ENCODE results near the gene ATP6V1G3. TPM values are rescaled to one million over a fixed set of nuclear protein-coding genes. Genes with fewer than 3 reads are reported as not detected.

Gene ATP6V1G3
- total and polyA plus RNA-seq, 2 of the 4 experiments (the other 2 are of a cell fraction) = not detected

DNA sequence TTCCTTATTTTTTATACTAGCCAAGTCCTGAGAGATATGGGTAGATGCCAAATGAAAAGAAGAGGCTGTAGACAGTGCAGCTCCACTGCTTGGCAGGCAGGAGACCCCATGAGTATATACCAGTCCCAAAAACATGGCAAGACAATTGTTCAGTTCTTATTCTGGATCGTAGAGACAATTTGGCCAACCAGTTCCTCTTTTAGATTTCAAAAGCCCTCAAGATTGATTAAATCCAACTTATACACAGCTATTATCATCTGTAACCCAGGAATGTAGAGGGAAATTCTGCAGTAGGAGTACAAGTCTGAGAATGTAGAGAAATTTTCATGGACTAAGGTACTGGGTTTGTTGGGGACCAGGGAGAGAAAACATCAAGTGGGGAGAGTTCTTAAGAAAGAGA, 50.3 kb downstream of the ATP6V1G3 start:
- Histone ChIP-seq H2BK20ac (ENCODE audit: low read depth, low read length) (peak overlapping the region; percentile 27; the same call in 1 of the 2 replicates), H4K20me1 (ENCODE audit: insufficient read depth, low read length) (no peaks in the 10 kb centered on the region), H3K23ac (ENCODE audit: low read depth, low read length) (no peak overlapping the region), H3K4me3 (ENCODE audit: insufficient read depth, low read depth, low read length) (no peak overlapping the region), H4K8ac (ENCODE audit: low read depth in 2 of 2, low read length in 2 of 2) (0 out of 4 replicates have a peak overlapping the region, but pooled peaks of 1 of the 2 experiments have one; percentile 19), H3K18ac (ENCODE audit: low read depth, low read length) (peak overlapping the region; percentile 70; the same call in 1 of the 2 replicates), H3K9me1 (ENCODE audit: insufficient read depth, low read length) (peaks cover 20% of the 10 kb centered on the region), H3K36me3 (ENCODE audit: control insufficient read depth, insufficient read depth, low read length) (no peaks in the 10 kb centered on the region), H2AK9ac (replicated peaks; ENCODE audit: low read depth, low read length, poor library complexity) (no peak overlapping the region), H2AK5ac (ENCODE audit: low read depth, low read length) (peak overlapping the region; percentile 62), H3K4me2 (ENCODE audit: low read depth, low read length) (no peak overlapping the region), H3K56ac (ENCODE audit: extremely low read depth, insufficient read depth, low read length) (no peak overlapping the region), H2BK15ac (ENCODE audit: low read depth, low read length) (no peak overlapping the region), H2BK5ac (ENCODE audit: low read depth, low read length, poor library complexity, severe bottlenecking) (no peak overlapping the region), H4K5ac (ENCODE audit: low read depth, low read length) (peak overlapping the region; percentile 43; the same call in 1 of the 2 replicates), H3K4me1 (ENCODE audit: control insufficient read depth, insufficient read depth, low read length) (peaks cover 13% of the 10 kb centered on the region), H3K79me1 (ENCODE audit: low read depth in 1 of 2, low read length in 2 of 2) (no peaks in the 10 kb centered on the region; a peak in 1 of 4 replicates), H3K4ac (ENCODE audit: low read depth, low read length) (no peak overlapping the region), H3K27ac (ENCODE audit: insufficient read depth, low read length) (no peak overlapping the region), H3K14ac (replicated peaks; ENCODE audit: low read depth, low read length) (no peak overlapping the region), H3K9me3 (ENCODE audit: control insufficient read depth, insufficient read depth, low read length) (no peaks in the 10 kb centered on the region), H2AFZ (replicated peaks; ENCODE audit: low read length, poor library complexity) (no peak overlapping the region), H4K91ac (ENCODE audit: insufficient read depth, low read depth, low read length) (no peak overlapping the region), H3K27me3 (ENCODE audit: control insufficient read depth, insufficient read depth, low read length) (no peaks in the 10 kb centered on the region), H3K9ac (ENCODE audit: low read depth, low read length) (no peak overlapping the region), H2BK120ac (ENCODE audit: low read depth, low read length) (peak overlapping the region; percentile 62; the same call in 1 of the 2 replicates)
- no peak for TF ChIP-seq RFX5 (IDR thresholded peaks at IDR 0.05; ENCODE audit: low read depth, low read length)
- TF ChIP-seq, protein P1, sequence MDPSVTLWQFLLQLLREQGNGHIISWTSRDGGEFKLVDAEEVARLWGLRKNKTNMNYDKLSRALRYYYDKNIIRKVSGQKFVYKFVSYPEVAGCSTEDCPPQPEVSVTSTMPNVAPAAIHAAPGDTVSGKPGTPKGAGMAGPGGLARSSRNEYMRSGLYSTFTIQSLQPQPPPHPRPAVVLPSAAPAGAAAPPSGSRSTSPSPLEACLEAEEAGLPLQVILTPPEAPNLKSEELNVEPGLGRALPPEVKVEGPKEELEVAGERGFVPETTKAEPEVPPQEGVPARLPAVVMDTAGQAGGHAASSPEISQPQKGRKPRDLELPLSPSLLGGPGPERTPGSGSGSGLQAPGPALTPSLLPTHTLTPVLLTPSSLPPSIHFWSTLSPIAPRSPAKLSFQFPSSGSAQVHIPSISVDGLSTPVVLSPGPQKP (IDR thresholded peaks at IDR 0.05; ENCODE audit: borderline replicate concordance, low read depth, low read length) = no peak
- dilution Hi-C loops (cut with HindIII; ENCODE audit: low sequenced_read_pairs, unreplicated experiment) = no loop called here
- DNase-seq (no peak), ATAC-seq (ENCODE audit: low read depth) (no peak)
- no TSS peak for BruUV-seq (replicated peaks)
- CTCF ChIA-PET = no interaction called here
- in situ Hi-C loops (cut with MboI; ENCODE audit: low sequenced_read_pairs) = no loop called here
- no CpG with 5 or more reads among the region's 1 CpG for WGBS, 2 experiments (ENCODE audit: extremely low coverage in 2 of 2, insufficient read length in 1 of 2)
- intact Hi-C loops (cut with micrococcal nuclease) = no loop called here
- POLR2A ChIA-PET (ENCODE audit: unreplicated experiment) = no interaction called here

Data from IMR-90 (cell line).